Measurements from ENCODE around the gene PRCP. TPM values are rescaled to one million over a fixed set of nuclear protein-coding genes. Genes with fewer than 3 reads are reported as not detected.
A peak's percentile ranks its signal among the peaks of the same experiment; 100 is the strongest.

PRCP gene
- total RNA-seq, 2 experiments from 2014 or later = 17.3 to 21.8 TPM

DNA sequence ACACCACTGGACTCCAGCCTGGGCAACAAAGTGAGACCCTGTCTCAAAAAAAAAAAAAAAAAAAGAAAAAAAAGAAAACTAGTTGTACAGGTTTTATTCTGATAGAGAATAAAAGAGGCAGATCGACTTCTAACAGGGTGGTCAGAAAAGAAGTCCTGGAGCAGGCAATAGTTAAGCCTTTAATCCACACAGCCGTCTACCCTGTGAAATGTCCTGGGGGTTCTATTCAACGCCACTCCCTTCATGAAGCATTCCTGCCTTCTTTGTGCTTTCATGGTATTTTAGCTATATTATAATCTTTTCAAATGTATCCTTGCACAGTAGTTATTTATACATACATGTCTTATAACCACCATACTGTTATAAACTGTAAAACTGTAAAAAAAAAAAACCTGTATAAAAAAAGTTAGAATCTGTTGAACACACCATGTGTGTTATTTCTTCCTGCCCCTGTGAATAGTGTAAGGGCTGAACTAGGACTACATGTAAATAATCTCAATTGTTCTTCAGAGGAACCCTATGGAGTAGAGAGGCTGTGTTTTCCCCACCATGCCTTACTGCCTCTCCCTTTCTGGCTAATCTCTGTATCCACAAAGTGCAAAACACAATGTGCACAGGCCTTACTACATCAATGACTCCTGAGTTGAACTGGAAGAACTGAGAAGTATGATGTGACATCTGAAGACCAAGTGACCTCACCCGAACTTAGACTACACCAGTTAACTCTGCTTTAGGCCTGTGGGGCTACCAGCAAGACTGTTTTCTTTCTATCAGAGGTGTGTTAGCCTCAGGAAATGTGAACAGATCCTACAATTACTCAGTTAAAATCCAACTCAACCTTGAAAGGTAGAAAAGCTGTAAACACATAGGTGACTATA lies 25.3 kb downstream of the PRCP start:
- CTCF ChIA-PET = interaction anchor here (1.6 kb wide), 1 partner anchor 10 kb away, joined by 5 read pairs; no protein-coding TSS in a partner anchor
- Mint-ChIP-seq H3K36me3 (peaks cover 8% of the 10 kb centered on the region), H3K27me3 (no peaks in the 10 kb centered on the region), H3K9me3 (ENCODE audit: low read depth) (peaks cover 5% of the 10 kb centered on the region), H3K4me3 (no peak overlapping the region), H3K27ac (no peak overlapping the region), H3K4me1 (peaks cover 21% of the 10 kb centered on the region)
- ATAC-seq = no peak
- DNase-seq = no peak

DNA sequence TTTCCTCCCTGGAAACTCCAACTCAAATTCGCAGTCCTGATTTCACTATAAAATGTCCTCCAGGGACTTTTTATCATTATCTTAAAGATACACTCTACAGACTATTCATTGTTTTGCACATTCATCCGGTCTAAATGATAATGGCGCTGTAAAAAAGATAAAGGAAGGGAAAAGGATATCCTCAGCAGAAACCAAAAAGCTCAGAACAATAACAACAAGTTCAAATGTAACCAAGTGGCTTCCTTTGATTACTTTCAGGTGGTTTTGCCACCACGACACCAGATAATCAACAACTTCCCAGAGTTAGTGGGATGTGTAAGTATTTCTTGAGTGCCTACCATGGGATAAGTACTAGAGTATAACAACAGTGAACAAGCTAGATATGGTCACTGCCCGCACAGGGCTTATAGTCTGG lies 26.3 kb downstream of the PRCP start:
- Mint-ChIP-seq H3K4me3 (no peak overlapping the region), H3K4me1 (peaks cover 21% of the 10 kb centered on the region), H3K36me3 (peaks cover 5% of the 10 kb centered on the region), H3K27me3 (no peaks in the 10 kb centered on the region), H3K27ac (no peak overlapping the region), H3K9me3 (ENCODE audit: low read depth) (peaks cover 1% of the 10 kb centered on the region)
- no peak for ATAC-seq
- DNase-seq = no peak
- CTCF ChIA-PET = interaction anchor here (0.7 to 1.6 kb wide), 3 partner anchors 11 to 412 kb away, joined by 3 to 5 read pairs (median 3); partner anchors contain the start of genes CCDC90B and DDIAS

DNA sequence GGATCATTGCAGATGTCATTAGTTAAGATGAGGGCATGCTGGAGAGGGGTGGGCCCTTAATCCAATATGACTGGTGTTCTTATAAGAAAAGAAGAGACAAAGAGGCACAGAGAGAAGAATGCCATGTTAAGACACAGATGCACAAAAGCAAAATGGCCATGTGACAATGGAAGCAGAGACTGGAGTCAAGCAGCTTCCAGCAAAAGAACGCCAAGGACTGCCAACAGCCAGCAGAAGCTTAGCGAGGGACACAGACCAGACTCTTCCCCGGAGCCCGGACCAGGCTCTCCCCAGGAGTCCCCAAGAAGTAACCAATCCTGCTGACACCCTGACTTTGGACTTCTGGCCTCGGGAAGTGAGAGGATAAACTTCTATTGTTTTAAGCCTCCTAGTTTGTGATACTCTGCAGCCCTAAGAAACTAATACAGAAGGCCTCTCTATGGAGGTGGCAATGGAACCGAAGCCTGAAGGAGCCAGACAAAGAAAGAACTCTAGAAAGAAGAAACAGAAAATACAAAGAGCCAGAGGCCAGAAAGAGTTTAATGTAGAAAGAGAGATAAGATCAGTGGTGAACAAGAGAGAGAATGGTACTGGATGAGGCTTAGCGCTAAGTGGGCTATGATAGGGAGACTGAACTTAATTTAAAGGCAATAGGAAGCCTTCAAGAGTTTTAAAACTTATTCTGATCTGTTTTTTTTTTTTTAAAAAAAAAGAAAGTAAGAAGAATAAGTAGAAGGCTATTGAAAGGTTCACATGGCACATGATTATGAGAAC lies 27.7 kb downstream of the PRCP start:
- Mint-ChIP-seq H3K9me3 (ENCODE audit: low read depth) (no peaks in the 10 kb centered on the region), H3K36me3 (peaks cover 4% of the 10 kb centered on the region), H3K4me3 (no peak overlapping the region), H3K27ac (no peak overlapping the region), H3K27me3 (no peaks in the 10 kb centered on the region), H3K4me1 (peaks cover 23% of the 10 kb centered on the region)
- CTCF ChIA-PET = no interaction called here
- ATAC-seq (no peak), DNase-seq (no peak)

DNA sequence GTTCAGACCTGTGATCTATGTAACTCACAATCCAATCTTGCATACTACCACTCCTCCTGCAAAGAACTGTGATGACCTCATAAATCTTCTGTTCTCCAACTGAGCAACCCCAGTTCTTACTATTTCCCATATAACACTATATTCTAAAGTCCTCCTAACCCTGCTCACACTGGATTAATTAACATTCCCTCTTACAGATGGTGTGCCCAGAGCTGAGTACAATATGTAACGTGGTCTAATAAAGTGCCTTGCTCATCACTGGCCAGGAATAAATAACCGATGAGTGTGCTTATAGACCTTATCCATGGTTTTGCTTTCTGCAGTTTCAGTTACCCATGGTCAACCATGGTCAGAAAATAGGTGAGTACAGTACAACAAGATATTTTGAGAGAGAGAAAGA lies 28.6 kb downstream of the PRCP start:
- no peaks in the 10 kb centered on the region for H3K9me3 Mint-ChIP-seq (ENCODE audit: low read depth)
- no peak for ATAC-seq
- DNase-seq = no peak
- H3K4me3 Mint-ChIP-seq = no peak overlapping the region
- CTCF ChIA-PET = interaction anchor here (0.6 kb wide), 1 partner anchor 734 kb away, joined by 3 read pairs; no protein-coding TSS in a partner anchor
- H3K36me3 Mint-ChIP-seq = peaks cover under 1% of the 10 kb centered on the region
- peaks cover 2% of the 10 kb centered on the region for H3K27me3 Mint-ChIP-seq
- H3K4me1 Mint-ChIP-seq = peaks cover 26% of the 10 kb centered on the region
- no peak overlapping the region for H3K27ac Mint-ChIP-seq

DNA sequence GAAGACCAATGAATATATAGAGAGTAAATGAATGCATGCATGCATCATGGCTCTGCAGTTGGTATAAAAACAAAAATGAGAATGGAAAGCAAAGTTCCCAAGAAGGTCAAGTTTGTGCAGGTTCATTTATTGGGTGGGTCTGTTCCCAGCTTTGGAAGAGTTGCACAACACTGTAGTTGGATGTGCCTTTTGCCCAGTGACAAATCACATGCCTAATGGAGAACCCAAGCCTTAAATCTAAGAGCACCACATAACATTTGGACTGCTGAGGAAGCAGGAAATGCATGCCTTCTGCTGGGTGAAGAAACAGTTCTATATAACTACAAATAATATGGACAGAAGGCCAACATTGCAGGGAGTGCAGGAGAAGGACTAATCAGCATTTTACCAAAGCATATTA lies 30.6 kb downstream of the PRCP start:
- ATAC-seq (no peak), DNase-seq (no peak)
- Mint-ChIP-seq H3K27me3 (peaks cover 2% of the 10 kb centered on the region), H3K36me3 (no peaks in the 10 kb centered on the region), H3K9me3 (ENCODE audit: low read depth) (no peaks in the 10 kb centered on the region), H3K4me1 (peaks cover 24% of the 10 kb centered on the region), H3K4me3 (no peak overlapping the region), H3K27ac (no peak overlapping the region)
- CTCF ChIA-PET = interaction anchor here (1.4 to 3.0 kb wide), 2 partner anchors 32 to 379 kb away, joined by 4 to 26 read pairs; partner anchors contain the start of gene DDIAS

DNA sequence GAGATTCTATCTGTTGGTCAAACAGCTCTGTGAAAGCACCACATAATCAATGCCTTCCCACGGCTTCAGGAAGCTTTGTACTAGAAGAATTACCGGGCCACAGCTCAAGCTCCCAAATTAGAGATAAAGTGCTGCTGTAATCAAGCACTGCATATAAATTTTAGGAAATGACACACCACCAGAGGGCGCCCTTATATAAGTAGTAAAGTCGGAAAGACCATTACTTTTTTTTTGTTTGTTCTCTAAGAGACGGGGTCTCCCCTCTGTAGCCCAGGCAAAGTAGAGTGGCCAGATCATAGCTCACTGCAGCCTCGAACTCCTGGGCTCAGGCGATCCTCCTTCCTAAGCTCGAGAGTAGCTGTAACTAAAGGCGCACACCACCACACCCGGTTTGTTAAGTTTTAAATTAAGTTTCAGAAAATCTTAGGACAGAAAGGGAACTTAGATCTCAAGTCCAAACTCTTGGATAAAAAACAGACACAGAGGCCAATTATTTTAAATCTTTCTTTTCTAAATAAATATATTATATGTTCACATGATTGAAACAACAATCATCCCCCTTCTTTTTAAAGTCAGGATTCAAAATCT lies 32.6 kb downstream of the PRCP start:
- CTCF ChIA-PET = interaction anchor here (0.6 to 4.0 kb wide), 34 partner anchors 8 to 424 kb away, joined by 3 to 43 read pairs (median 4); partner anchors contain the start of genes DDIAS, PCF11 and PRCP
- no peaks in the 10 kb centered on the region for H3K36me3 Mint-ChIP-seq
- H3K4me3 Mint-ChIP-seq = no peak overlapping the region
- H3K27ac Mint-ChIP-seq = peak overlapping the region; percentile 13
- H3K27me3 Mint-ChIP-seq = peaks cover 2% of the 10 kb centered on the region
- H3K9me3 Mint-ChIP-seq (ENCODE audit: low read depth) = no peaks in the 10 kb centered on the region
- peaks cover 10% of the 10 kb centered on the region for H3K4me1 Mint-ChIP-seq
- peak; percentile 82 for DNase-seq
- peak; percentile 61 for ATAC-seq

DNA sequence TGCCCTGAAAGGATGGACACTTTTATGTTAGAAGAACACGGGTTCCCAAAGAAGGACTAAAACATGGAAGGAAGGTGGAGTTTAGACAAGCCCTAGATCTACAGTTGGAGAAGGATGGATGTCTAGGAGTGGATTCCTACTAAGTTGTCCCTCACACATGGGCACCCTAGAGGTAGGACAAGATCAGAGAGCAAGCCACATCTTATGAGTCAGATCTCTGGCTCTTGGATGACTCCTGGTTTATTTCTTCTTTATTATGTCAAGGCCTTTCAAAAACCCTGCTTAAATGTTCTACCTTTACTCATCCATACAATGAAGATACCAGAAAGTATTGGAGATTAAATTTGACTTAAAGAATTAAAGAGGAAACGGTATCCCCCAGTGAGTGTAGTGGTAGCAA lies 34.4 kb downstream of the PRCP start:
- H3K9me3 Mint-ChIP-seq (ENCODE audit: low read depth) = no peaks in the 10 kb centered on the region
- DNase-seq = no peak
- no peak for ATAC-seq
- CTCF ChIA-PET = interaction anchor here (2.8 to 4.0 kb wide), 2 partner anchors 14 to 34 kb away, joined by 32 to 43 read pairs; partner anchors contain the start of genes DDIAS and PRCP
- peaks cover 5% of the 10 kb centered on the region for H3K27me3 Mint-ChIP-seq
- peaks cover 9% of the 10 kb centered on the region for H3K4me1 Mint-ChIP-seq
- H3K36me3 Mint-ChIP-seq = no peaks in the 10 kb centered on the region
- no peak overlapping the region for H3K4me3 Mint-ChIP-seq
- no peak overlapping the region for H3K27ac Mint-ChIP-seq

DNA sequence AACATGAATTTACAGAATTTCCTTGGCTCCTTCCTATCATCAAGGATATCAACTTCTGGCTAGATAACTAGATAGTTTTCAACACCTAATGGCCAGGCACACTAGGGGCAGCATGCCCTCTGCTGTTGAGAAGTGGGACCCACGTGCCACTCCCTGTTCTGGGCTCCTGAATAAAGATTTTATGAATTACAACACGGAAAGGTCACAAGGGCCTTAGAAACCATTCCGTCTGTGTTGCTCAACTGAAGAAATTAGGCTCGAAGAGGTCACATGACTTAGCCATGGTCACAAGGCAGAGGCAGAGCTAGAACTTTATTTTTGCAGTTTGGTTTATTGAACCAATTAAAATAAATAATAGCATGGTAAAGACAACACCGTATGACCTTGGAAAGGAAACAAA lies 36.0 kb downstream of the PRCP start:
- CTCF ChIA-PET = no interaction called here
- Mint-ChIP-seq H3K27me3 (peaks cover 5% of the 10 kb centered on the region), H3K4me1 (peaks cover 9% of the 10 kb centered on the region), H3K36me3 (no peaks in the 10 kb centered on the region), H3K9me3 (ENCODE audit: low read depth) (no peaks in the 10 kb centered on the region), H3K4me3 (no peak overlapping the region), H3K27ac (no peak overlapping the region)
- DNase-seq (no peak), ATAC-seq (no peak)

DNA sequence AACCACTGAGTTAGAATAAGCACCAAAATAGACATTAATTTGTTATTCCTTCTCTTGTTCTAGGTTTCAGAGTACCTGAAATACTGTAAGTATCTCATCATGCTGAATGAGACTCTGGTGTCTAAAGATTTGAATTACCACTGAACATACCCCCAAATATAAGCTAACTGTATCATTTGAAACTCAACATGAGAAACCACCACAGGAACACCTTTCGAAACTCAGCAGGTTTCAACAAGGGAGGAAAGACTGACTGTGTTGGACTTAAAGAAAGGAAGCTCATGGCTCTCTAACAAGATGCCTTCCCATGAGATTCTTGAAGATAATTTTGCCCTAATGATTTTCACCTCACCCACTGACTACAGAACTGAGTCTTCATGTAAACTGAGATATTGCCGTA lies 37.0 kb downstream of the PRCP start:
- CTCF ChIA-PET = interaction anchor here (0.8 to 1.0 kb wide), 3 partner anchors 11 to 64 kb away, joined by 3 to 4 read pairs (median 3); partner anchors contain the start of gene PRCP
- H3K36me3 Mint-ChIP-seq = no peaks in the 10 kb centered on the region
- H3K27me3 Mint-ChIP-seq = peaks cover 5% of the 10 kb centered on the region
- no peak overlapping the region for H3K4me3 Mint-ChIP-seq
- no peaks in the 10 kb centered on the region for H3K9me3 Mint-ChIP-seq (ENCODE audit: low read depth)
- ATAC-seq (no peak), DNase-seq (no peak)
- peaks cover 9% of the 10 kb centered on the region for H3K4me1 Mint-ChIP-seq
- no peak overlapping the region for H3K27ac Mint-ChIP-seq

DNA sequence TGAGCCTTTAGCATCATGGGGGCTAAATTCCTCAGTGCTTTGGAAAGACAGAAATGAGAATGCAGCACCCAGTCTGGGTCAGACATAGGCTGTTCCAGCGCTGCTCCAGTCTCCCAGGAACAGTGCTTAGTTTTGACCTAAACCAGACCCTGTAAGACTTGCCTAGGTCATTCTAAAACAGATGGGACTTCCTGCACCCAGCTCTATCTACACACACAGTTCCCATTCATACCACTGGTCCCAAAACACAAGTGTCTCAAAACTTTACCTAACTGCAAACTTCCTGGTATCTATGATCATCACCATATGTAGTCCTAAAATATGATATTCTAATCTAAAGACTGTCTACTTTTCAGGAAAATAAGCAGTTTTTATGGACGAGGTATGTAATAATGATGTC lies 37.9 kb downstream of the PRCP start:
- H3K27me3 Mint-ChIP-seq = peaks cover 4% of the 10 kb centered on the region
- DNase-seq = no peak
- CTCF ChIA-PET = interaction anchor here (0.9 kb wide), 1 partner anchor 10 kb away, joined by 3 read pairs; no protein-coding TSS in a partner anchor
- no peaks in the 10 kb centered on the region for H3K9me3 Mint-ChIP-seq (ENCODE audit: low read depth)
- H3K36me3 Mint-ChIP-seq = no peaks in the 10 kb centered on the region
- no peak for ATAC-seq
- peaks cover 5% of the 10 kb centered on the region for H3K4me1 Mint-ChIP-seq
- H3K4me3 Mint-ChIP-seq = no peak overlapping the region
- no peak overlapping the region for H3K27ac Mint-ChIP-seq

DNA sequence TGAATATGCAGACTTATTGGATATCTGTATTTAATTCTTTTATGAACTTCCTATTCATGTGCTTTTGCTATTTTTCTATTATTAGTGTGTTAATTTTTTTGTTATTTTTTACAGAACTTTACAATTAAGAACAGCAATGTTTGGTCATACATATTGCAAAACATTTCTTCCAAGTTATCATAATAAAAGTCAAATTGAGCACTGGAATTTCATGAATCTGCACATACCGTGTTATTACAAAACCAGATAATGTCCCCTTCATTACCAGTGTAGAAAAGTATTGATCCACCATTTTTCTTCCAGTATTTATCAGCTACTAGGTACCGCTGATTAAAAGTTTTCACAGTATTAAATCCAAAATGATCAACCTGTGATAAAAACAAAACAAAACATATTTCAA lies 40.5 kb downstream of the PRCP start:
- CTCF ChIA-PET = interaction anchor here (1.3 to 1.9 kb wide), 2 partner anchors 8 to 391 kb away, joined by 3 to 9 read pairs; no protein-coding TSS in a partner anchor
- H3K27me3 Mint-ChIP-seq = peaks cover 2% of the 10 kb centered on the region
- DNase-seq (no peak), ATAC-seq (no peak)
- H3K9me3 Mint-ChIP-seq (ENCODE audit: low read depth) = no peaks in the 10 kb centered on the region
- H3K4me1 Mint-ChIP-seq = peaks cover 3% of the 10 kb centered on the region
- H3K4me3 Mint-ChIP-seq = no peak overlapping the region
- H3K27ac Mint-ChIP-seq = no peak overlapping the region
- H3K36me3 Mint-ChIP-seq = peaks cover 1% of the 10 kb centered on the region

DNA sequence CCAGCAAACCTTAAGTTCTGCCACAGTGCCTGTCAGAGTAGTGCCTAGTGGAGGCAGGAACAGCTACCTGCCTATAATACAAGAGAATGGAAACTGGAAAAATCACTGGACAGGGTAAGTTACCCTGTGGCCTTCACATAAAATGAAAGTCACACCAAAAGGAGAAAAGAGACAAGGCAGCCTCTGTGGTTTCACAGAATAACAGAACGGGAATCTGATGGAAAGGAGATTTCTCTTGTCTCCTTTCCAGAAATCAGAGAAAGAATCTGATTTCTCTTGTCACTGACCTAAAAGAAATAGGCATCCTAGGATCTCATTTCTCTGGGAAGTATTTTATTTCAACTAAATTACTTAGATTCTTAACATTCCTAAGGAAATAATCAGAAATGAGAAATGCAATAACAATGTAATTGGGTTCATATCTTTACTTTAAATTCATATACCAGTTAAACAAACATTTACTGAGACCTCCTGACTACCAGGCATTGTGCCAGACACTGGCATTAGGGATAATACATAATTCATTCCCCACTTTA lies 41.6 kb downstream of the PRCP start:
- Mint-ChIP-seq H3K9me3 (ENCODE audit: low read depth) (no peaks in the 10 kb centered on the region), H3K4me3 (no peak overlapping the region), H3K27ac (no peak overlapping the region), H3K4me1 (peaks cover 11% of the 10 kb centered on the region), H3K36me3 (peaks cover 1% of the 10 kb centered on the region), H3K27me3 (peaks cover 2% of the 10 kb centered on the region)
- CTCF ChIA-PET = interaction anchor here (1.9 kb wide), 1 partner anchor 9 kb away, joined by 9 read pairs; no protein-coding TSS in a partner anchor
- ATAC-seq (no peak), DNase-seq (no peak)

DNA sequence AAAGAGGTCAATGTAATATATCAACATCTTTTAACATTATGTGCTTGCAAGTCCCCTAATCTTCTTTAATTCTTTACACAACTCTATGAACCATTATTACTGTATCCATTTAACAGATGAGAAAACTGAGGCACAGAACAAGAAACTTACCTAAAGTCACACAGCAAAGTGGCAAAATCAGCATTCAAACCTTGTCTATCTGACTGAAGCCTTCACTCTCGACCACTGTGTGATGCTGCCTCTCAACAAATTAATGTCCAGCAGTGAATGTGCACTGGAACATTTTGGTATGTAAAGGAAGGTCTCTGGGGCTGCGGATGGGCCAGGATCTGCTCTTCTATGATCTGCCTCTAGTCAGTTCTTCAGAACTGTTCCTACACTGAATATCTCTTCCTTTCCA lies 42.1 kb downstream of the PRCP start:
- Mint-ChIP-seq H3K4me1 (peaks cover 8% of the 10 kb centered on the region), H3K27ac (no peak overlapping the region), H3K27me3 (peaks cover 2% of the 10 kb centered on the region), H3K9me3 (ENCODE audit: low read depth) (no peaks in the 10 kb centered on the region), H3K4me3 (no peak overlapping the region), H3K36me3 (peaks cover 1% of the 10 kb centered on the region)
- CTCF ChIA-PET = no interaction called here
- no peak for DNase-seq
- no peak for ATAC-seq
